HG03565 (cell line): Measurements from ENCODE around the gene CDK4.

ENCODE experiments used
- ATAC-seq: cut with Tn5 transposase; IDR thresholded peaks from one replicate; pipeline ENCODE4 v1.9.1; 2021; ENCODE audit warnings: mild to moderate bottlenecking, moderate library complexity; ENCODE audit not compliant: unreplicated experiment

The CDK4 gene

GRCh38 chr12:57741413-57741789 lies 10.7 kb downstream of the CDK4 start:
- no peak for ATAC-seq

GRCh38 chr12:57740656-57741412 lies 11.3 kb downstream of the CDK4 start:
- ATAC-seq: peak; percentile 44

GRCh38 chr12:57739914-57740538 lies 12.1 kb downstream of the CDK4 start:
- ATAC-seq: no peak

GRCh38 chr12:57739387-57739786 lies 12.7 kb downstream of the CDK4 start:
- ATAC-seq: no peak

GRCh38 chr12:57738661-57739237 lies 13.4 kb downstream of the CDK4 start, which contains the start of gene AGAP2:
TSS of gene AGAP2 (minus strand) at chr12:57738742. CDS start at chr12:57738246, 496 bp downstream.
- ATAC-seq: no peak

- ATAC-seq: no peak
These were observed 14.3 kb downstream of the CDK4 start for GRCh38 chr12:57737467-57738460.

- ATAC-seq: no peak
These were observed 15.2 kb downstream of the CDK4 start for GRCh38 chr12:57736741-57737466.

- ATAC-seq: no peak
These were observed 16.0 kb downstream of the CDK4 start for GRCh38 chr12:57735952-57736740.

- ATAC-seq: no peak
These were observed 16.8 kb downstream of the CDK4 start for GRCh38 chr12:57735198-57735855.

GRCh38 chr12:57734591-57734990 lies 17.5 kb downstream of the CDK4 start:
- ATAC-seq: no peak

- no peak for ATAC-seq
These were observed 18.2 kb downstream of the CDK4 start for GRCh38 chr12:57733928-57734327.

GRCh38 chr12:57732726-57733593 lies 19.1 kb downstream of the CDK4 start:
- ATAC-seq: no peak

GRCh38 chr12:57732270-57732669 lies 19.8 kb downstream of the CDK4 start:
- ATAC-seq: no peak

- no peak for ATAC-seq
These were observed 20.6 kb downstream of the CDK4 start for GRCh38 chr12:57731411-57732080.

GRCh38 chr12:57730336-57731067 lies 21.6 kb downstream of the CDK4 start:
- ATAC-seq: no peak

GRCh38 chr12:57729321-57729844 lies 22.7 kb downstream of the CDK4 start:
- no peak for ATAC-seq
